ENCODE data around the gene SESN1. TPM values are rescaled to one million over a fixed set of nuclear protein-coding genes. Genes with fewer than 3 reads are reported as not detected.

SESN1 gene
- total RNA-seq, 1 donor from 2014 or later = 27.3 TPM

DNA sequence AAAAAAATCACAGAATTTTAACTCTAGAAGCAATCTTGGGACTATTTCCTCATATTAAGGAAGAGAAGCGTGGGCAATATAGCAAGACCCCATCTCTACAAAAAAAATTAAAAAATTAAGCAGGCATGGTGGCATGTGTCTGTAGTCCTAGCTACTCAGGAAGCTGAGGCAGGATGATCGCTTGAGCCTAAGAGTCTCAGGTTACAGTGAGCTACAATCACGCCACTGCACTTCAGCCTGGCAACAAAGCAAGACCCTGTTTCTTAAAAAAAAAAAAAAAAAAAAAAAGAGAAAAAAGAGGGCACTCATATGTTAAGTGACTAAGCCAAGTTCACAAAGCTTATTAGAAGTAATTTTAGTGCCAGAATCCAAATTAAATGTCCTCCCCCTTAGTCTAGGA, 100.8 kb downstream of the SESN1 start:
- no peak overlapping the region for H3K9ac ChIP-seq (ENCODE audit: low read length)
- H3K4me2 ChIP-seq (ENCODE audit: low read length) = no peak overlapping the region
- H3K27ac ChIP-seq (ENCODE audit: low read depth, low read length) = no peak overlapping the region
- H3K36me3 Mint-ChIP-seq (ENCODE audit: low read depth, unreplicated experiment) = peaks cover 14% of the 10 kb centered on the region
- H3K4me1 ChIP-seq (ENCODE audit: insufficient read depth, low read length) = no peaks in the 10 kb centered on the region
- H3K4me3 ChIP-seq (ENCODE audit: insufficient read depth, low read depth, low read length) = no peak overlapping the region
- H3K79me2 ChIP-seq (ENCODE audit: insufficient read depth, low read length) = no peaks in the 10 kb centered on the region
- no peak overlapping the region for H3K4me3 Mint-ChIP-seq (ENCODE audit: unreplicated experiment)
- TF ChIP-seq, protein P1, sequence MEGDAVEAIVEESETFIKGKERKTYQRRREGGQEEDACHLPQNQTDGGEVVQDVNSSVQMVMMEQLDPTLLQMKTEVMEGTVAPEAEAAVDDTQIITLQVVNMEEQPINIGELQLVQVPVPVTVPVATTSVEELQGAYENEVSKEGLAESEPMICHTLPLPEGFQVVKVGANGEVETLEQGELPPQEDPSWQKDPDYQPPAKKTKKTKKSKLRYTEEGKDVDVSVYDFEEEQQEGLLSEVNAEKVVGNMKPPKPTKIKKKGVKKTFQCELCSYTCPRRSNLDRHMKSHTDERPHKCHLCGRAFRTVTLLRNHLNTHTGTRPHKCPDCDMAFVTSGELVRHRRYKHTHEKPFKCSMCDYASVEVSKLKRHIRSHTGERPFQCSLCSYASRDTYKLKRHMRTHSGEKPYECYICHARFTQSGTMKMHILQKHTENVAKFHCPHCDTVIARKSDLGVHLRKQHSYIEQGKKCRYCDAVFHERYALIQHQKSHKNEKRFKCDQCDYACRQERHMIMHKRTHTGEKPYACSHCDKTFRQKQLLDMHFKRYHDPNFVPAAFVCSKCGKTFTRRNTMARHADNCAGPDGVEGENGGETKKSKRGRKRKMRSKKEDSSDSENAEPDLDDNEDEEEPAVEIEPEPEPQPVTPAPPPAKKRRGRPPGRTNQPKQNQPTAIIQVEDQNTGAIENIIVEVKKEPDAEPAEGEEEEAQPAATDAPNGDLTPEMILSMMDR (IDR thresholded peaks at IDR 0.05; ENCODE audit: insufficient read depth, low read depth, low read length) = no peak
- TF ChIP-seq EZH2 (IDR thresholded peaks at IDR 0.05; ENCODE audit: insufficient read depth, low read length) = no peak
- H3K27me3 Mint-ChIP-seq (ENCODE audit: low read depth, unreplicated experiment) = no peaks in the 10 kb centered on the region
- H3K9me3 Mint-ChIP-seq (ENCODE audit: unreplicated experiment) = no peaks in the 10 kb centered on the region
- no peak overlapping the region for H2AFZ ChIP-seq (ENCODE audit: low read depth, low read length)
- H3K27ac Mint-ChIP-seq (ENCODE audit: unreplicated experiment) = no peak overlapping the region
- DNase-seq (ENCODE audit: low read depth) (no peak), FAIRE-seq (no peak)
- H3K27me3 ChIP-seq (ENCODE audit: insufficient read depth, low read length) = no peaks in the 10 kb centered on the region
- no peaks in the 10 kb centered on the region for H4K20me1 ChIP-seq (ENCODE audit: insufficient read depth, low read length)
- peaks cover 23% of the 10 kb centered on the region for H3K36me3 ChIP-seq (ENCODE audit: insufficient read depth, low read length)
- no peaks in the 10 kb centered on the region for H3K9me3 ChIP-seq (ENCODE audit: insufficient read depth, low read depth, low read length)
- H3K4me1 Mint-ChIP-seq (ENCODE audit: low read depth, unreplicated experiment) = no peaks in the 10 kb centered on the region

DNA sequence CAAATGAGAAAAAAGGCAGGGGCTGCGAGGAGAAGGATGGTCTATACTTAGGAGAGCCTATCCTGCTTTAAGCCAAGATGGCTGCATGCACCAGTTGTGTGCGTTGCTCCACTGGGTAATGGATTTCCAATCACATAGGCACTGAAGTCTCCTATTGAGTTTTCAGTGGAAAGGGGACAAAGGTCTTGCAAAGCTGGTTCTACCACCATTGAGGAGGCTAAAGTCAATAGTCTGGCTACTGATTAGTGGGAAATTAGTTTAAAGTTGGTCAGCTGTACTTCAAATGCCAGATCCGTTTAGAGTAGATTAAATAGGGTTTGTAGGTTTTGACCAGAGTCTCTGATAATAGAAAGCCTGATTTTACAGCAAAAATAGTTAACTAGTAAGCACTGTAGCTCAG, 104.9 kb downstream of the SESN1 start:
- H3K4me3 ChIP-seq (ENCODE audit: insufficient read depth, low read depth, low read length) = no peak overlapping the region
- H3K27me3 ChIP-seq (ENCODE audit: insufficient read depth, low read length) = no peaks in the 10 kb centered on the region
- peaks cover 24% of the 10 kb centered on the region for H3K36me3 ChIP-seq (ENCODE audit: insufficient read depth, low read length)
- H3K79me2 ChIP-seq (ENCODE audit: insufficient read depth, low read length) = no peaks in the 10 kb centered on the region
- Mint-ChIP-seq H3K27ac (ENCODE audit: unreplicated experiment) (no peak overlapping the region), H3K9me3 (ENCODE audit: unreplicated experiment) (no peaks in the 10 kb centered on the region), H3K27me3 (ENCODE audit: low read depth, unreplicated experiment) (no peaks in the 10 kb centered on the region), H3K36me3 (ENCODE audit: low read depth, unreplicated experiment) (peaks cover 21% of the 10 kb centered on the region), H3K4me1 (ENCODE audit: low read depth, unreplicated experiment) (no peaks in the 10 kb centered on the region), H3K4me3 (ENCODE audit: unreplicated experiment) (no peak overlapping the region)
- FAIRE-seq = no peak
- H3K4me2 ChIP-seq (ENCODE audit: low read length) = no peak overlapping the region
- no peaks in the 10 kb centered on the region for H4K20me1 ChIP-seq (ENCODE audit: insufficient read depth, low read length)
- no peaks in the 10 kb centered on the region for H3K9me3 ChIP-seq (ENCODE audit: insufficient read depth, low read depth, low read length)
- DNase-seq (ENCODE audit: low read depth) = no peak
- H3K27ac ChIP-seq (ENCODE audit: low read depth, low read length) = no peak overlapping the region
- H3K9ac ChIP-seq (ENCODE audit: low read length) = no peak overlapping the region
- TF ChIP-seq, protein P1 (IDR thresholded peaks at IDR 0.05; ENCODE audit: insufficient read depth, low read depth, low read length) = no peak
- H2AFZ ChIP-seq (ENCODE audit: low read depth, low read length) = no peak overlapping the region
- no peaks in the 10 kb centered on the region for H3K4me1 ChIP-seq (ENCODE audit: insufficient read depth, low read length)

DNA sequence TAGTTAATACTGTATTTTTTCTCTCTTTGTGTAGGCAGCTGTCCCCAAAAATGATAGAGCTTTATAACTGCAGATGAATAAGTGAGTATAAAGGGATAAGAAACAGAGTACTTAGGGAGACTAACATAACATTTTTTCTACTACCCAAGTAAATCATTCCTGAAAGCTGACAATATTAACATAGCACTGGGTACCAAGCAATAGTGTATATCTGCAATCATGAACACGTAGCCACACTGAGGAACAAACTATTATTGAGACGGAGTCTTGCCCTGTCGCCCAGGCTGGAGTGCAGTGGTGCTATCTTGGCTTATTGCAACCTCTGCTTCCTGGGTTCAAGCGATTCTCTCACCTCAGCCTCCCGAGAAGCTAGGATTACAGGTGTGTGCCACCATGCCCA, 105.9 kb downstream of the SESN1 start:
- Histone ChIP-seq H3K4me2 (ENCODE audit: low read length) (no peak overlapping the region), H4K20me1 (ENCODE audit: insufficient read depth, low read length) (no peaks in the 10 kb centered on the region), H2AFZ (ENCODE audit: low read depth, low read length) (no peak overlapping the region), H3K79me2 (ENCODE audit: insufficient read depth, low read length) (no peaks in the 10 kb centered on the region), H3K27me3 (ENCODE audit: insufficient read depth, low read length) (no peaks in the 10 kb centered on the region), H3K4me3 (ENCODE audit: insufficient read depth, low read depth, low read length) (no peak overlapping the region), H3K4me1 (ENCODE audit: insufficient read depth, low read length) (no peaks in the 10 kb centered on the region), H3K9ac (ENCODE audit: low read length) (no peak overlapping the region), H3K9me3 (ENCODE audit: insufficient read depth, low read depth, low read length) (no peaks in the 10 kb centered on the region), H3K36me3 (ENCODE audit: insufficient read depth, low read length) (peaks cover 22% of the 10 kb centered on the region), H3K27ac (ENCODE audit: low read depth, low read length) (no peak overlapping the region)
- Mint-ChIP-seq H3K4me3 (ENCODE audit: unreplicated experiment) (no peak overlapping the region), H3K9me3 (ENCODE audit: unreplicated experiment) (no peaks in the 10 kb centered on the region), H3K27me3 (ENCODE audit: low read depth, unreplicated experiment) (no peaks in the 10 kb centered on the region), H3K27ac (ENCODE audit: unreplicated experiment) (no peak overlapping the region), H3K4me1 (ENCODE audit: low read depth, unreplicated experiment) (no peaks in the 10 kb centered on the region), H3K36me3 (ENCODE audit: low read depth, unreplicated experiment) (peaks cover 21% of the 10 kb centered on the region)
- FAIRE-seq = no peak
- TF ChIP-seq, protein P1 (IDR thresholded peaks at IDR 0.05; ENCODE audit: insufficient read depth, low read depth, low read length) = no peak
- no peak for TF ChIP-seq EZH2 (IDR thresholded peaks at IDR 0.05; ENCODE audit: insufficient read depth, low read length)
- no peak for DNase-seq (ENCODE audit: low read depth)

Measured in astrocyte (in vitro differentiated cells and primary cell).